HK-2 (cell line): ENCODE data around the gene SUFU.

ENCODE experiments used
- DNase-seq: peaks from one replicate; pipeline ENCODE4 v3.0.0-alpha.2; 2018; ENCODE audit not compliant: unreplicated experiment

SUFU gene

GRCh38 chr10:102550636-102551210 is 47.0 kb downstream of the SUFU start:
- DNase-seq, result no peak

GRCh38 chr10:102552533-102552932 is 48.8 kb downstream of the SUFU start:
- no peak for DNase-seq

DNA sequence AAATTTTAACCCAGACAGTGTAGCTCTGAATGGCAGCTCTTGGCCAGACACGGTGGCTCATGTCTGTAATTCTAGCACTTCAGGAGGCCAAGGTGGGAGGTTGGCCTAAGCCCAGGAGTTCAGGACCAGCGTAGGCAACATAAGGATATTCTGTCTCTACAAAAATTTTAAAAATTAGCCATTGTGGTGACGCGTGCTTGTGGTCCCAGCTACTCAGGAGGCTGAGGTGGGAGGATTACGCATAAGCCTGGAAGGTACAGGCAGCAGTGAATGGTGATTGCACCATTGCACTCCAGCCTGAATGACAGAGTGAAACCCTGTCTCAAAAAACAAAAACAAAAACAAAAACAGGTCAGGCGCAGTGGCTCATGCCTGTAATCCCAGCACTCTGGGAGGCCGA is 50.0 kb downstream of the SUFU start:
- no peak for DNase-seq

DNA sequence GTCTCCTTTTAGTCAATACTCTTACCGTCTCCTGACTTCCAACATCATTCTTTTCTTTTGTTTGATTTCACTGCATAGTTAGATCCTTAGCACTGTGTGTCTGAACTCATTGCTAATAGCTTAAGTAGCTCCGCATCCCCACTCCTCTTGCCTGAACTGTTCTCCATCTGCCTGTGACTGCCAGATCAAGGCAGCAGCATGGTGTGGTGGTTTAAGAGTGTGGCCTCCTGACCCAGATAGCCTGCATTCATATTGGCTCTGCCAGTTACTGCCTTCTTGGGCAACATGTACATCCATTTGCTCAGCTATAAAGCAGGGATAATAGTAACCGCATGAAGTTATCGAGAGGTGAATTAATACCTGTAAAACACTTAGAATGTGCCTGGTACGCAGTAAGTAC is 50.8 kb downstream of the SUFU start:
- DNase-seq, result no peak

- peak; percentile 14 for DNase-seq
Measured at GRCh38 chr10:102555781-102556328, 52.1 kb downstream of the SUFU start.

GRCh38 chr10:102557569-102557968 is 53.8 kb downstream of the SUFU start:
- DNase-seq, result no peak

GRCh38 chr10:102559764-102560163 is 56.0 kb downstream of the SUFU start:
- no peak for DNase-seq

GRCh38 chr10:102564209-102564834 is 60.5 kb downstream of the SUFU start:
- no peak for DNase-seq

GRCh38 chr10:102565793-102566192 is 62.0 kb downstream of the SUFU start:
- no peak for DNase-seq

GRCh38 chr10:102578782-102579181 is 75.0 kb downstream of the SUFU start:
- DNase-seq, result no peak

DNA sequence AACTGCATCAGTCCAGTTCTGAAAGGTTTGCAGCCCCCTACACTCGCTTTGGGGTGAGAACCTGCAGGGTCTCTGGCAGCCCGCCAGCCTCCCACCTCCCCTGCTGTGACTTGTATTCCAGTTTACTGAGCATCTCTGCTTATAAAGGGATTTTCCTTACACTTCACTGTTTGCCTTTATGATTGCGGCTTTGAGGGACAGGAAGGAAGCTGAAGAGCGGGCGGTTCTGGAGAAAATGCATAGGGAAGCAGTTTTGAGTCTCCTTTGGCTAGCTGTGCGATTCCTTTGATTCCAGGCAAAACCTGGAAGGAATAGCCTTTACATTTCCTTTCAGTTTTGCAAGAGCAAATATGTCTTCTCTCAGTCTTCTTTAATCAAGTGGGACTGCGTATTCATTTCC is 75.6 kb downstream of the SUFU start:
- no peak for DNase-seq

DNA sequence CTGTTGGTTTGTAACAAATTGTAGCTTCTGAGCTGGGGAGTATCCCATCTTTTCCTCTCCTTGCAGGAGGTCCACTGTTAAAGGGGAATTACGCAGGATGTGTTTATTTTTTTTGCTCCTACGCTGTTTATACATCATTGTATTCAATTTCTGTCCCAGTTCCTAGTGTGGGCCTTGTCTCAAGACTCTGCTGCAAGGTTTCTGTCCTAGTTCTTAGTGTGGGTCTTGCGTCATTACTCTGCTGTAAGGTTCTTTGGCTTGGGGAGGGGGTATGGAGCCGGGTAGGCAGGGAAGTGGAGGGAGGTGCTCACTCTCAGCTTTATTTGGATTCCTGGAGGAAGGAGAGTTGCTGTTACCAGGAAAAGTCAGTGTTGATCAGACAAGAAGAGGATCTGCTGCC is 76.5 kb downstream of the SUFU start:
- no peak for DNase-seq

GRCh38 chr10:102581401-102581800 is 77.6 kb downstream of the SUFU start:
- DNase-seq, result no peak

- DNase-seq, result no peak
Measured at GRCh38 chr10:102581981-102582580, 78.3 kb downstream of the SUFU start.

- peak; percentile 87 for DNase-seq
Measured at GRCh38 chr10:102583435-102584417, 80.0 kb downstream of the SUFU start.

DNA sequence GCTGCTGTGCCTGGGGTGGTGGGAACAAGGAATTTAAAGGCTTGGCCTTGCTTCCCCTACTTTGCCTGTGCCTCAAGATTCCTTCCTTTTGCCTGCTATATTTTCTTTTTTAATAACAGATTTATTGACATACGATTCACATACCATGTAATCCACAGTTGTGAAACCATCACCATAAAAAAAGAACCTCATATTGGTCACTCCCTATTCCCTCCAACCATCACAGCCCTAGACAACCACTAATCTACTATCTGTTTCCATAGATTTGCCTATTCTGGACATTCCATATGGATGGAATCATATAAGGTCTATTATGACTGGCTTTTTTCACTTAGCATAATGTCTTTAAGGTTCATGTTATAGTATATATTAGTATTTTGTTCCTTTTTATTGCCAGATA is 81.3 kb downstream of the SUFU start:
- no peak for DNase-seq

- DNase-seq, result no peak
Measured at GRCh38 chr10:102586858-102587257, 83.1 kb downstream of the SUFU start.

DNA sequence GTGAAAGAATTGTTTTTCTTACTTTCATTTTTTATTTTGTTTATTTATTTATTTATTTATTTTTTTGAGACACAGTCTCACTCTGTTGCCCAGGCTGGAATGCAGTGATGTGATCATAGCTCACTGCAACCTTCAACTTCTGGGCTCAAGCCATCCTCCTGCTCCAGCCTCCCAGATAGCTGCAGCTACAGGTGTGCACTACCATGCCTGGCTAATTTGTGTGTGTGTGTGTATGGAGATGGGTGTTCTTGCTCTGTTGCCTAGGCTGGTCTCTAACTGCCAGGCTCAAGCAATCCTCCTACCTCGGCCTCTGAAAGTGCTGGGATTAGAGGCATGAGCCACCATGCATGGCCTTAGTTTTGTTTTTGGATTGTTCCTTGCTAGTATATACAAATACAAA is 85.1 kb downstream of the SUFU start:
- DNase-seq, result no peak

- DNase-seq, result peak; percentile 69
Measured at GRCh38 chr10:102593074-102593803, 89.5 kb downstream of the SUFU start.

DNA sequence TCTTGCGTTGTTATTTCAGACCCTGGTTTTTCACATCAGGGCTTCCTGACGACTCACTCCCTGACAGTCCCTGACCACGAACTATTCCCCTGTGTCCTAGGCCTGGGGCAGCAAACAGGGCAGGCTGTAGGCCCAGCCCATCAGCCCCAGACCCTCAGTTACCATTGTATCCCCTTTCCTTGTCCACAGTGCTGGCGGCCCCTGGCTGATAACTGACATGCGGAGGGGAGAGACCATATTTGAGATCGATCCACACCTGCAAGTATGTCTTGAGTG is 90.0 kb downstream of the SUFU start:
- no peak for DNase-seq

DNA sequence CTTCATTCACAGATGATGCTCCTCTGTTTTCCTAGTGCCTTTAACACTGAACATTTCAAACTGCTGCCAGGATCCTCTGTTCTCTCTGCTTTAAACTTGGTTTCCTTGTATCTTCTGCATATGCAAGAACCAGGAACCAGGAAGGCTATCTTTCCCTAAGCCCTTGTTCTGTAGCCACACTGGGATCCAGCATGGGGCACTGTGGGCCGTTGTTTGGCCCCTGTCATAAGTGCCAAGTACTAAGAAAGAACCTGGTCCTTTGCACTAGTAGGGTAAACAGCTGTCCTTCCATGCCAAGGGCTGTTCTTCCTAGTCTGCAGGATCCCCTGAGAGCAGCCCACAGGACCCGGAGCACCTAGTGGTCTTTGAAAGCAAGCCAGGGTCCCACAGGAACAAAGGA is 91.5 kb downstream of the SUFU start:
- DNase-seq, result no peak

DNA sequence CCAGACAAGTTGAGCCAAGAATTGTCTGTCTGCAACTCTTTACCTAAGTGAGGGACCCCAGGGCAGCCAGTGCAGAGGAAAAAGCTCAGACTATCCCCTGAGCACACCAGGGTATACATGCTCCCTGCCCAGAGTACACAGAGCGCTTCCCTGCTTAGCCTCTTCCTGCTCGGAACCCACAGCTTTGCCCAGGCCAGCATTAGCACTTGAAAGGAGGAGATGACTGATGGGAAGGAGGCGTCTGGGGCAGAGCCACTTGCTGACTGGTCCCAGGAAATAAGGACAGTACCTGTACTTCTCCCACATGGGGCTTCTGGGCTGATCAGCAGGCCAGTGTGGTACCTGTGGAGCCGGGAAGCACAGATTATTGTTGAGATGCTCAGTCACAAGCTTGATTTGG is 92.1 kb downstream of the SUFU start:
- DNase-seq, result no peak
